ENCODE data around the gene FOXP1.

DNA sequence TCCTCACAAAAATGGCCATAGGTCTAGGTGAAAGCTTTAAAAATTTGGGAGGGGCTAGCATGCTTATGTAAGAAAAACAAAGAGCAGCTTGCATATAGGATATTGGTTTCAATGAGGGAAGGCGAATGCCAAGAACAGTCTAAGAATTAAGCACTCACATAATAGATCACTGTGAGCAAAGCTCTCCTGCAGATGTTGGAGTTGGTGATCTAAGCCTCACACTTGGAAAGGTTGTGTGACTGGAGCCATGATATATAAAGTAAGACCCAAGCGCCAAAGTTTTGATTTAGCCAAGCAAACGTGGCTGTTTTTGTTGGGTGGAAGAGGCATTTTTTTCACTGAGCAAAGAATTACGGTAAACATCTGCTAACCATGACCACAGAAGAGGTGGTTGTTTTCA is 237.5 kb downstream of the FOXP1 start:
- TF ChIP-seq, protein P1, sequence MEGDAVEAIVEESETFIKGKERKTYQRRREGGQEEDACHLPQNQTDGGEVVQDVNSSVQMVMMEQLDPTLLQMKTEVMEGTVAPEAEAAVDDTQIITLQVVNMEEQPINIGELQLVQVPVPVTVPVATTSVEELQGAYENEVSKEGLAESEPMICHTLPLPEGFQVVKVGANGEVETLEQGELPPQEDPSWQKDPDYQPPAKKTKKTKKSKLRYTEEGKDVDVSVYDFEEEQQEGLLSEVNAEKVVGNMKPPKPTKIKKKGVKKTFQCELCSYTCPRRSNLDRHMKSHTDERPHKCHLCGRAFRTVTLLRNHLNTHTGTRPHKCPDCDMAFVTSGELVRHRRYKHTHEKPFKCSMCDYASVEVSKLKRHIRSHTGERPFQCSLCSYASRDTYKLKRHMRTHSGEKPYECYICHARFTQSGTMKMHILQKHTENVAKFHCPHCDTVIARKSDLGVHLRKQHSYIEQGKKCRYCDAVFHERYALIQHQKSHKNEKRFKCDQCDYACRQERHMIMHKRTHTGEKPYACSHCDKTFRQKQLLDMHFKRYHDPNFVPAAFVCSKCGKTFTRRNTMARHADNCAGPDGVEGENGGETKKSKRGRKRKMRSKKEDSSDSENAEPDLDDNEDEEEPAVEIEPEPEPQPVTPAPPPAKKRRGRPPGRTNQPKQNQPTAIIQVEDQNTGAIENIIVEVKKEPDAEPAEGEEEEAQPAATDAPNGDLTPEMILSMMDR (IDR thresholded peaks at IDR 0.05; ENCODE audit: control extremely low read depth in 1 of 3, insufficient read depth in 1 of 3, low read depth in 1 of 3, low read length in 3 of 3), result no peak
- TF ChIP-seq YY1 (IDR thresholded peaks at IDR 0.05; ENCODE audit: low read depth, low read length) (no peak), ATF3 (IDR thresholded peaks at IDR 0.05; ENCODE audit: insufficient read depth, low read depth, low read length) (no peak), EP300 (IDR thresholded peaks at IDR 0.05; ENCODE audit: borderline replicate concordance in 1 of 2, low read depth in 2 of 2, low read length in 2 of 2) (no peak), POLR2A (IDR thresholded peaks at IDR 0.05; ENCODE audit: control extremely low read depth in 1 of 2, low read depth in 2 of 2, low read length in 2 of 2) (no peak), MAX (IDR thresholded peaks at IDR 0.05) (no peak), SP4 (IDR thresholded peaks at IDR 0.05; ENCODE audit: low read length) (no peak), NRF1 (IDR thresholded peaks at IDR 0.05; ENCODE audit: low read depth, low read length) (no peak)
- TF ChIP-seq, protein P2, sequence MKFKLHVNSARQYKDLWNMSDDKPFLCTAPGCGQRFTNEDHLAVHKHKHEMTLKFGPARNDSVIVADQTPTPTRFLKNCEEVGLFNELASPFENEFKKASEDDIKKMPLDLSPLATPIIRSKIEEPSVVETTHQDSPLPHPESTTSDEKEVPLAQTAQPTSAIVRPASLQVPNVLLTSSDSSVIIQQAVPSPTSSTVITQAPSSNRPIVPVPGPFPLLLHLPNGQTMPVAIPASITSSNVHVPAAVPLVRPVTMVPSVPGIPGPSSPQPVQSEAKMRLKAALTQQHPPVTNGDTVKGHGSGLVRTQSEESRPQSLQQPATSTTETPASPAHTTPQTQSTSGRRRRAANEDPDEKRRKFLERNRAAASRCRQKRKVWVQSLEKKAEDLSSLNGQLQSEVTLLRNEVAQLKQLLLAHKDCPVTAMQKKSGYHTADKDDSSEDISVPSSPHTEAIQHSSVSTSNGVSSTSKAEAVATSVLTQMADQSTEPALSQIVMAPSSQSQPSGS (IDR thresholded peaks at IDR 0.05; ENCODE audit: low read length), result no peak

All from H1 (cell line).